Measurements from ENCODE around the gene LRRN2.

The LRRN2 gene

DNA sequence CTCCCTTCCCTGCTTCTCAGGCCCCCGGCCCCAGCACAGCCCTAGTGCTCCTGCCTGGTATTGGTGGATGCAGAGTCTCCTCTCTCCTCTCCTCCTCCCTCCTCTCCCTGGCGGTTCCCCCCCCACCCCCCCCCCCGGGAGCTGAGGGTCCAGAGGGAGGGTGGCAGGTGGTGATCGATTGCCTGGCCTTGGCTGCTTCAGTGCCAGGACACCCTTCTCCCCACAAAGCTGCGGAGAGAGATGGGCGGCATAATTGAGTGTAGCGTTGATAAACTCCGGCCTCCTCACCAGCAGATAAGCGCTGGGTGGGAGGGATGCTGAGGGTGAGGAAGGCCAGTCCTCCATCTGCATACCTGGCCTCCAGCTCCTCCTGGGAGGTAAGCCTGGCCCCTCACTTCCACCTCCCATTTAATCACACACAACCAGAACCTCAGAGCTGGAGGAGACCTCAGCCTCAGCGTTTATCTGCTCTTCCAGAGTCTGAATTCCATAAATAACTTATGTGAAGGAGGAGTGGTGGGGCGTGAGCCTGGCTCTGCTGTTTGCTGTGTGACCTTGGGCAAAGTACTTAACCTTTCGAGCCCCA lies 60.8 kb downstream of the LRRN2 start:
- no peak for DNase-seq

DNA sequence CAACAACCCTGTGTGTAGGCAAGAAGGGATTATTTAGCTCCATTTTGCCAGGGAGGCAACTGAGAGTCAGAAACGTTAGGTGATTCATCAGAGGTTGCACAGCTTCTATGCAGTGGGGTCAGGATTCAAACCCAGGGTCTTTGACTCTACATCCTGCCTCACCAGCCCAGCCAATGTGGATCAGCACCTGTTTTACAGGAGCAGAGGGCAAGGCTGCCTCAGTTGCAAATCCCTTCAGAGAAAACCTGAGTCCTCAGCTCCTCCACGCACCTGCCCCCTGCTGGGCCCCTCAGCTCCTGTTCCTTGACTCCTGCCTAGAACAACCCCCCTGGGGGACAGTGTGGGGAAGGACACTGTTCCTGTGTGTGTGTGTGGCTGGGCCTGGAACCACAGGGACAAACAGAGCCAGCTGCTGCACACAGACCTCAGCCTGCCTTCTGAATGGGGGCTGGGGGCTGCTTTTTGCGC lies 61.6 kb downstream of the LRRN2 start:
- DNase-seq, result peak; percentile 12

- peak; percentile 68 for DNase-seq
Measured at GRCh38 chr1:204623365-204623893, 62.1 kb downstream of the LRRN2 start.

DNA sequence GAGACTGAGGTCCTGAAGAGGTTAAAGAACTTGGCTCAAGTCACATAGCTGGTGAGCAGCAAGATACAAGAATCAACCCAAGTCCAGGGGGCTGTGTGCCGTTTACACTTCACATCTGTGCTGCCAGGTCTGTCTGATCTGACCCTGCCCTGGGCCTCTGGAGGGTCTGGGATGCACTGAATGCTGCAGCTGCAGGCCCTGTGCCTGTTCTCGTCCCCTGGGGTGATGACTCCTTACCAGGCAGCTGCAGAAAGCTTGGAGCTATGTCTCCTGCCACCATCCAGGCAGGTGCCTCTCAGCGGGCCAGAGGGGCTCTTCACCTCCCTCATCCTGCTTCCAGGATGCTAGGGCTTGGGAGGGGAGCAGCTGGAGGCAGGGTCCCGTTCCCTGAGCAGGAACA lies 63.5 kb downstream of the LRRN2 start:
- no peak for DNase-seq

DNA sequence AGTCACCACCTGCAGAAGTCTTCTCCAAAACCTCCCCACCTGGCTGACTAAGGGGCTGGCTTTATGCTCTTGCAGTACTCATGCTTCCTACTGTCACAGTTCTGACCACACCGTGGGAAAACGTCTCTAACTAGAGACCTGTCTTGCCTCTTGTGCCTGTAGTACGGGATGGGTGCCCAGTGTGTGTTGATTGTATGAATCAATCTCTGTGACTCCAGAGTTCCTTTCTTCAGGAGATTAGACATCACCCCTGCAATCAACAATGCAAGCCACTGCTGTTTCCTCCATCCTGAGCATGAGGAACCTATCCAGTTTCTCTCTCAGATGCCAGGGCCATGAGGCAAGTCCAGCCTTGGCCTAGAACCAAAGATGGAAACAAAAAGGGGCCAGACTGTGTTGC lies 64.1 kb downstream of the LRRN2 start:
- DNase-seq, result peak; percentile 8

DNA sequence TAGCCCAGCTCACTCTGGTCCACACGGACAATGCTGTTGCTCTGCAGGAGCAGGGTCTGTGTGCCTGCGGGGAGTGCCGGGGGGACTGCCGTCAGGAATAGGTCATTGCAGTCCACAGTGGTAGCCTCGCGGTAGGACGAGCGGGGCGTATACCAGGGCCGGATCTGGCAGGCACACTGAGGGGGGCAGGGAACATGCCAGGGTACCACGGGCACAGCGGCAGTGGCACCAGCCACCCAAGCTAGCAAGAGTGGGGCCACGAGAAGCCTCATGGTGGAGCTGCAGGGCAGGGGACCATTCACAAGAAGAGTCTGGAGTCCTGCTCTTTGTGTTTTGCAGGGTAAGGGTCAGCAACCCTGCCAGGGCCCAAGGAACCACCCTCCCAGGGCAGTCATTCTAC lies 65.8 kb downstream of the LRRN2 start:
- DNase-seq, result no peak

- no peak for DNase-seq
Measured at GRCh38 chr1:204618148-204618760, 67.3 kb downstream of the LRRN2 start.

DNA sequence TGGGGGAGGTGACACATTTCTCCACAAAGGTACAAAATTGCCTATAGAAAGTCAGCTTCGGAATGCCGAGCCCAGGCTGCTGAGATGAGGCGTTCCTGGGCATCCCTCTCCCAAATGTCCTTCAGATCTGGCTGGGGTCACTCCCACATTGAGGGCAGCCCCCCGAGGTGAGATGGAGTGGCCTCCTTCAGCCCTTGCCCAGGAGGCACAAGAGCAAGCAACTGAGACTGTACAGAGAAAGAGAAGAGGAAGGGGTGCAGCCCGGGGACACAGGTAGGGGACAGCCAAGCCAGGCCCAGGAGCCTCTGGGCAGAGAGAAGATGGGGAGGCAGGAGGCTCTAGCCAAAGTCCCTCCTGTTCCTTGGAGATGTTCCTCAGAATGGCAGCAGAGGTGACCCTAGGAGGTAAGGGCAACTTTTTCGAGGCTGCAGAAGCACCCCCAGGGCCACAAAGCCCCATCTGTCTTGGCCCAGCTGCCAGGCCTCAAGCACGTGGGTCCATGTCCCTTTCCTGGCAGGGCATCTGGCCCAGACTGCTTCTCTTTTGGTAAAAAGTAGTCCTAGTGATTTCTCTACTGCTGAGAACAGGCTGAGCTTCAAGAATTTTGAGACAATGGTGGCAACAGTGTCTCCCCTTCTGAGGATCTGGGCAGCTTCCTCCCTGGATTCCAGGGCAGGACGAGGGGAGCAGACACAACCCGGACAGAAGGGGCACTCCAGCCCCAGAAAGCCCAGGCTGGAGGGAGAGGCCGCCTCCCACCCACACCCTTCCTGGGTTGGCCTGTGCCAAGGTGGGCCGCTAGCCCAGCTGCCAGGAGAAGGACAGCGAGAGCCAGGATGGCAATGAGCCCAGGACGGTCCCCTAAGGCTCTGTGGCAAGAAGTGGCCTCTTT lies 68.0 kb downstream of the LRRN2 start:
- DNase-seq, result no peak

GRCh38 chr1:204616641-204617040 lies 68.9 kb downstream of the LRRN2 start:
- DNase-seq, result no peak

DNA sequence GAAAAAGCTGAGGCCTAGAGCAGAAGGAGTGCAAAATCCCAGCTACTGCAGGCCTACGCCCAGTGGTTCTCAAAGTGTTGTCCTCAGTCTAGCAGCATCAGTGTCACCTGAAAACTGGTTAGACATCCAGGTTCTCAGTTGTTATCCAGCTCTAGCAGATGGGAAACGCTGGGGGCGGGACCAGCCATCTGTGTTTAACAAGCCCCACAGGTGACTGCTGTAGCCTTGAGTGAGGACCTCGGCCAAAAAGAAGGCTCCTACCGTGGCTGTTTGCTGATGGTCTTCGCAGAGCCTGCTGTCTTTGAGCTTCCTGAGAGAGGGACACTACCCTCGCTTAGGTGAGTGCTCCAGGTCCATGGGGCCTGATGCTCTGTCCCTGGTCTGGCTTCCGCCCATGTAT lies 69.7 kb downstream of the LRRN2 start:
- no peak for DNase-seq

- no peak for DNase-seq
Measured at GRCh38 chr1:204613636-204614035, 71.9 kb downstream of the LRRN2 start.

- no peak for DNase-seq
Measured at GRCh38 chr1:204612326-204612725, 73.2 kb downstream of the LRRN2 start.

GRCh38 chr1:204611036-204611435 lies 74.5 kb downstream of the LRRN2 start:
- DNase-seq, result no peak

GRCh38 chr1:204607910-204608309 lies 77.6 kb downstream of the LRRN2 start:
- DNase-seq, result no peak

- DNase-seq, result no peak
Measured at GRCh38 chr1:204605791-204606190, 79.7 kb downstream of the LRRN2 start.

- DNase-seq, result no peak
Measured at GRCh38 chr1:204602871-204603542, 82.5 kb downstream of the LRRN2 start.

- DNase-seq, result no peak
Measured at GRCh38 chr1:204602111-204602579, 83.4 kb downstream of the LRRN2 start.

DNA sequence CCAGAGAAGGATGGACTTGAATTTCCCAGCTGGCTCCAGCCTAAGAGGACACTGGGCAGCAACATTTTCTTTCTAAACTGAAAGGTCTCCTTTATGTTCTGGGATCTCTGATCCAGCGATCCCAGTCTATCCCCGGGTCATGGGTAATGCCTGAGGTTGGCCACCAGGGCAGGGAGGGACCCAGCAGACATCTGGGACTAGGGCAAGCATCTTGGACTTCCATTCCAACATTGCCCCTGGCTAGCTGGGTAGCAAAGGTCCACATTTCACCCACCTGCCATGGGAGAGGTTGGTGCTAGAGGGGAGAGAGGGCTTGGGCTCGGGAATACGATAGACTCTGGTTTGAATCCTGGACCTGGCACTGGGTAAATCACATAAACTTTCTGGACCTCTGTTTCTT lies 84.6 kb downstream of the LRRN2 start:
- no peak for DNase-seq

DNA sequence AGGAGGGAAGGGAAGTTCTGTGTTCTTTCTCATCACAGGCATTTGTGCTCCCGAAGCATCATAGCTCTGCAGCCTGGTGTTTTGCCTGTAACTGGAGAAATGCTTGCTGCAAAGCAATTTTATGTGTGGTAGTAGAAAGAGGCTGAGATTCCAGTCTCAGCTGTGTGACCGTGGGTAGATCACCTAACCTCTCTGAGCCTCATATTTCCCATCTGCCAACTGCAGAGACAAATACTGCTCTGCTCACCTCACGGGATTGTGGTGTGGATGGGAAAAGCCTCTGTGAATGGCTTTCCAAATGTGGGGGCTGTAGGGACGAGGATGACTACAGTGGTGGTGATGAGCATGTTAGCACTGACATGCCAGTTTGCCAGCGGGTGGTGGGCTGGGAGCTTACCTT lies 85.3 kb downstream of the LRRN2 start:
- DNase-seq, result no peak

- DNase-seq, result no peak
Measured at GRCh38 chr1:204599596-204599995, 85.9 kb downstream of the LRRN2 start.

DNA sequence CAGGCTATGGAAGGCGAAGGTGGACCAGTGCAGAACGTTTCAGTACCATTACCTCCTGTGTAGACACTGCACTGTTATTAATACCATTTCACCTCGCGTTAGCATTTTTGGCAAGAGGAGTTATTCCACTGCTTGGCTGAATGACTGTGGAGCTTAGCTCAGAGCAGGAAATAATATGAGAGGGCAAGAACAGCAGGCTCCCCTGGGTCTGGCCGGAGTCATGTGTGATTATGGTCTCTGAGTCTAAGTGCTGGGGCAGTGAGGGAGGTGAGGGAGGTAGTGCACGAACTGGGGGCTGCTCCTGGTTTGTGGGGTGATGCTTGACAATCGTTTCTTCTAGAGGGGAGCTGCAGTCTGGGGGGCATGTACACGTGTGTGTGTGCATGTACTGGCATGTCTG lies 86.4 kb downstream of the LRRN2 start:
- no peak for DNase-seq

DNA sequence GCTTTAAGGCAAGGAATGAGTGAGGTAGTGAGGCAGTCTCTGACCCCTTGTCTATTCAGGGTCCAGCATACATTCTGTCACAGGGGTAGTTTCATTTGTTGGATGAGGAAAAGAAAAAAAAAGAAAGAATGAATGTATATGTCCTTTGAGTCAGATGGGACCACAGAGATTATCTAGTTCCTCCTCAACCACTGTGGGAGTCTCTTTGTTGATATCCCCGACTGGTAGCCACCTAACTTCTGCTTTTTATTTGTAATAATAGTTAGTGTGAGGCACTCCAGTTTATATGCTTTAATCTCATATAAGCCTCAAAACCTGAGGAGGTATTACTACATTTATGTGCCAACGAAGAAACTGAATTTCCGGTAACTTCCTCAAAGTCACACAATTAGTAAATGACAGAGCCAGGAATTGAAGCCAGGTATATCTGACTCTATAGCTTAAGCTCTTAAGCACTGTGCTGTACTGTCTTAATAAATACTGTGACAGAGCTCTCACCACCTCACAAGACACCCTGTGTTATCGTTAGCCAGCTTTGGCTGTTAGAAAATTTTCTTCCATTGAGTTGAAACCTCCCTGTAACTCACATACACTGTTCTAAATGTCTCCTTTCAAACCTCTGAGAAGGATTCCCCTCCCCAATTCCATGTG lies 87.1 kb downstream of the LRRN2 start:
- DNase-seq, result no peak

All from EL (cell line).